ENCODE measurements around the gene TEX9.
"Not testable (repeated sequence)": the region's sequence is repeated elsewhere in the genome, so short reads cannot be mapped to it uniquely, and the experiment has no call there.

The TEX9 gene

DNA sequence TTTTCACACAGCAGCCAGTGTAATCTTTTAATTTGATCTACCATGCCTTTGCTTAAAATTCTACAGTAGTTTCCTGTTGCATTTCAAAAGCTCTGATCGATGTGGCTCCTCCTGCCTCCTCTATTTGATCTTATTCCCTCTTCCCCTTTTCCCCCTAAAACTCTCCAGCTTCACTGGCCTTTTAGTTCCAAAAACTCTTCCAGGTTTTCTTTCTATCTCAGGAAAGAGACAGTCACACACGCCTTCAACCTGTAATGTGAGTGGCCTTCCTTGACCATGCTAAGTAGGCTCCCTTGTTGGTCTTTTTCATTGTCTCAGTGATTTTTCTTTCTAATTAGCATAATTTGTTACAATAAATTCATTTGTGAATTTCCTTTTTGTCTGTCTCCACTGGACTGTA is 985 bp downstream of the TEX9 start:
- no peak for DNase-seq (ENCODE audit: low read depth)

DNA sequence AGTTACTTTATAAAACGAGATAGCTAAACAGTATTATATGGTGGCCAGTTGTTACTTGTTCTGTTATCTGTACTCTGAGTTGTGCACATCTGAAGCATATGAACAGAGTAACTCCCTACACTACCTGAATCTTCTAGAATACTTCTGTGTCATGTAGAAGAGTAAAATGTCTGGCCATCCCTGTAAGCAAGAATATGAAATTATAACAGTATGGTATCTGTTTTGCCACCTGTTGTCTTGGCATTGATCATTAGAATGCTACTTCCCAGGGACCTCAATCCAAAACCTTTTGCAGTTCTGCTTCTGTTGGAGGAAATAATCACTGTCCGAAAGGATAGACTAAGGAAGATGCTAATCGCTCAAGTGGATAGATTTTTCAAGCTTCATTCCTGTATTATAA is 1.9 kb downstream of the TEX9 start:
- no peak for DNase-seq (ENCODE audit: low read depth)

DNA sequence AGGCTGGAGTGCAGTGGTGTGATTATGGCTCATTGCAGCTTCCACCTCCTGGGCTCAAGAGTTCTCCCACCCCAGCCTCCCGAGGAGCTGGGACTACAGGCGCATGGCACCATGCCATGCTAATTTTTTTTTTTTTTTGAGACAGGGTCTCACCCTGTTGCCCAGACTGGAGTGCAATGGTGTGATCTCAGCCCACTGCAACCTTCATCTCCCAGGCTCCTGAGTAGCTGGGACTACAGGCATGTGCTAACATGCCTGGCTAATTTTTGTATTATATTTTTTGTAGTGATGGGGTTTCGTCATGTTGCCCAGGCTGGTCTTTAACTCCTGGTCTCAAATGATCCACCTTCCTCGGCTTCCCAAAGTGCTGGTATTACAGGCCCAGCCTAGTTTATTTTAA is 4.0 kb downstream of the TEX9 start:
- no peak for DNase-seq (ENCODE audit: low read depth)

DNA sequence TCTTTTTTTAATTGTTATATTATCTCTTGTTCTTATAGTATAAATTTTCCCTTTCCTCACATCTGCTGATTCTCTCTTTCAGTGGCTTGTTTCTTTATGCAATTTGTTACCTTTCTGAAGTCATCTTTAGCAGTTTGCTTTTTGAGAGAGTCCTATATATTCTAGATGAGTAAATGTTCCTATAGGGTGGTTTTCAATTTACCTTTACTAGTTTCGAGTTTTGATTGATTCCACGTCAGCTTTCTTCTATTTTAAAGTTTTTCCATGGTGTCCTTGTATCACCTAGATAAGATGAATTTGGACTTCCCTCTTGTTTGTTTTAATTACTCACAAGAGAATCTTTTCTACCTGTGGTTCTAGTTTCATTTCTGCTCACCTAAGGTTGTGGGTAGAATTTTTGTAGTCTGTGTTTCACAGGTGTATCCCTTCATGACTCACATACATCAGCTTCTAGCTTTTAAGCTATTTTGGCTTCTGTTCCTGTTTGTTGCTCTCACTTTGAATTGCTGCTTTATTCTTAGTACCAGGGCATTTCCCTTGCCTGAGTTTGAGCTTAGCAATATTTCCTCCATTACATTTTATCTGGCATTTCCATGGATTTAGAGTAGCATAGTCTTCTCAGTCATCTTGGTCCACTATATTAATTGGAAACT is 6.4 kb downstream of the TEX9 start:
- DNase-seq (ENCODE audit: low read depth): no peak

DNA sequence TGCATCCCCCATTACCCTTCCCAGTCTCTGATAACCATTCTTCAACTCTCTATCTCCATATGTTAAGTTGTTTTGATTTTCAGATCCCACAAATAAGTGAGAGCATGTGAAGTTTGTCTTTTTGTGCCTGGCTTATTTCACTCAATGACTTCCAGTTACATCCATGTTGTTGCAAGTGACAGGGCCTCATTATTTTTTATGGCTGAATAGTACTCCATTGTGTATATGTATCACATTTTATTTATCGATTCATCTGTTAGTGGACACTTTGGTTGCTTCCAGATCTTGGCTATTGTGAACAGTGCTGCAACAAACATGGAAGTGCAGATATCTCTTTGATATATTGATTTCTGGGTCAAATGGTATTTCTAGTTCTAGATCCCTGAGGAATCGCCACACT is 9.5 kb downstream of the TEX9 start:
- DNase-seq (ENCODE audit: low read depth): not testable (repeated sequence)

DNA sequence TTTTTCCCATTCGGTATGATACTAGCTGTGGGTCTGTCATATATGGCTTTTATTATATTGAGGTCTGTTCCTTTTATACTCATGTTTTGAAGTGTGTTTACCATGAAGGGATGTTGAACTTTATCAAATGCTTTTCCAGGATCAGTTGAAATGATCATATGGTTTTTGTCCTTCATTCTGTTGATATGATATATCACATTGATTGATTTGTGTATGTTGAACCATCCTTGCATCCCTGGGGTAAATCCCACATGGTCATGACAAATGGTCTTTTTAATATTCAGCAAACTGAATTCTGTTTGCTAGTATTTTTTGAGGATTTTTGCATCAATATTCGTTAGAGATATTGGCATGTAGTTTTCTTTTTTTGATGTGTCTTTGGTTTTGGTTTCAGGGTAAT is 12.6 kb downstream of the TEX9 start:
- DNase-seq (ENCODE audit: low read depth): not testable (repeated sequence)

DNA sequence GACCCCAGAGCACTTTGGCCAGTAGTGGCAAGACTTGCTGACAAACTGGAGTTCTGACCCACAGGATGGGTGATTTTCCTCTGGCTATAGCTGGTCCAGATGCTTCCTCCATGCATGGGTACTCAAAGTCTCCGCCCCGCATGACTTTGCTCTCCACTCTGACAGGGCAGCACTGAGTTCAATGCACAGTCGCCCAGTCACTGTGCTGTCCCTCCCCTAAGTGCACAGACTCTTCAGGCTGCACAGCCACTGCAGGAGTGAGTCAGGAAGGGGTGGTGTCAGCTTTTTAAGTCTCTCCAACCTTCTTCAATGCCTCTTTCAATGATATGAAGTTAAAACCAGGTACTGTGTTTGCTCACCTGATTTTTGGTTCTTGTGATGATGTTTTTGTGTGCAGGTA is 17.8 kb downstream of the TEX9 start:
- no peak for DNase-seq (ENCODE audit: low read depth)

DNA sequence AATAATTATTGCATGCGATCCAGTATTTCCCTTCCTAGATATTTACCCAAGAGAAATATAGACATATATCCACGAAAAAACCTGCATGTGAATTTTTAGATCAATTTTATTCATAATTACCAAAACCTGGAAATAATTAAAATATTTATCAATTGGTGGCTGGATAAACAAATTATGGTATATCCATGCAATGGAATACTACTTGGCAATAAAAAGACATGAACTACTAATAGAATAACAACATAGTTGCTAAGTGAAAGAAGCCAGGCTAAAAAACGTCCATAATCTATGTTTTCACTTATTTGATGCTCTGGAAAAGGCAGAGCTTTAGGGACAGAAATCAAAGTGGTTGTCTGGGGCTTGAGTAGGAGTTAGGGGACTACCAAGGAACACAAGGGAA is 20.7 kb downstream of the TEX9 start:
- DNase-seq (ENCODE audit: low read depth): no peak

DNA sequence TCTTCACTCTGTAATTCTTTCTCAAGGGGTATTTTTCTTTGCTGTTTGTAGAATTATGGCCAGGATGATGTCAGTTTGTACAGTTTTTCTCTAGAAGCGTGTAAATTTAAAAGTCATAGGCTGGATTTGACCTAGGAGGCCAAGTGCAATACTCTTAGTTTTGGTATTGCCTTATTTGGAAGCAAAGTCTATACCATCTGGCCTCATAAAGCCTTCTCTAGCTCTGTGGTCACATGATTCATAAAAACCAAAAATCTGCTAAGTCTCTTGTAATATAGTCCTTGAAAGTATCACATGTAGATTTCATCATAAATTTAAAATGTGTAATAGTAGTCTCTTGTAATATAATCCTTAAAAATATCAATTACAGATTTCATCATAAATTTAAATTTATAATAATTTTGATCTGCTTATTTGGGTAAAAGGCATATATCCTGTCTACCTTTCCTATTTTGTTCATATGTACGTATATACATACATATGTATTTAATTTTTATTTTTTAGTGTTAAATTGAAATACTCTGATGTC is 25.6 kb downstream of the TEX9 start:
- no peak for DNase-seq (ENCODE audit: low read depth)

DNA sequence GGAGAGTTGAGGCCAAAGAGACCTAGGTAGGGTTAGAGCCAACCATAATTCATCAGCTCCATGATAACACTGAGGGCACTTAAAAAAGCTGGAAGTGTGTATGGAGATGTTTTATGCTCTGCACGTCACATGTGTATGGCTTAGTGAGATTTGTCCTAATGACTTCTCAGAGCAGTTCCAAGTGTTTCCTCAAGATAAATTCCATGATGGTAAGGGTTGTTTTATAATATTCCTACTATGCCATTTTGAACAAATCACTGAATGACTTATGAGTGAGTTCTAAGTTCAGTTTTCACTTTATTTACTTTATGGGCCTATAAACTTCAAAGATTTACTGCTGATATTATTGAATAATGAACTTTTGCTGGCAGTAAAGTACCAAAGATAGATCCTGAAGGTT is 28.1 kb downstream of the TEX9 start:
- no peak for DNase-seq (ENCODE audit: low read depth)

DNA sequence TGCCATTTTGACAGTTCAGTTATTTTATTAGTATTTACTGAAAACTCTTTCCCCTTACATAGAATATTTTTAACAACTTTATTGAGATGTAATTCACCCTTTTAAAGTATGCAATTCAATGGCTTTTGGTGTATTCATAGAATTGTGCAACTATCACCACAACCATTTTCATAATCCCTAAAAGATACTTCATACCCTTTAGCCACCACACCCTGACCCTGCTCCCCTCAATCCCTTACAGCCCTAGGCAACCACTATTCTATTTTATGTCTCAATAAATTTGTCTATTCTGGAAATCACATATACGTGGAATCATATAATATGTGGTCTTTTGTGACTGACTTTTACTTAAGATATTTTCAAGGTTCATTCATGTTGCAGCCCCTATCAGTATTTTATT is 29.7 kb downstream of the TEX9 start:
- no peak for DNase-seq (ENCODE audit: low read depth)

DNA sequence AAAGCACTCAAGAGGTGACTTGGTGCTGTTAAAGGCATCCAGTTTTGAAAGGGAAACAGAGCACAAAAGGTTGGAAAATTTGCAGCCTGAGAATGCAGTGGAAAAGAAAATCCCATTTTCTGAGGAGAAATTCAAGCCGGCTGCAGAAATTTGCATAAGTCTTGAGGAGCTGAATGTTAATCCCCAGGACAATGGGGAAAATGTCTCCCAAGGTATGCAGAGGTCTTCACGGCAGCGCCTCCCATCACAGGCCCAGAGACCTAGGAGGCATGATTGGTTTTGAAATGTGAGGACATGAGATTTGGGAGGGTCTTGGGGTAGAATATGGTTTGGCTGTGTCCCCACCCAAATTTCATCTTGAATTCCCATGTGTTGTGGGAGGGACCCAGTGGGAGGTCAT is 32.1 kb downstream of the TEX9 start:
- not testable (repeated sequence) for DNase-seq (ENCODE audit: low read depth)

DNA sequence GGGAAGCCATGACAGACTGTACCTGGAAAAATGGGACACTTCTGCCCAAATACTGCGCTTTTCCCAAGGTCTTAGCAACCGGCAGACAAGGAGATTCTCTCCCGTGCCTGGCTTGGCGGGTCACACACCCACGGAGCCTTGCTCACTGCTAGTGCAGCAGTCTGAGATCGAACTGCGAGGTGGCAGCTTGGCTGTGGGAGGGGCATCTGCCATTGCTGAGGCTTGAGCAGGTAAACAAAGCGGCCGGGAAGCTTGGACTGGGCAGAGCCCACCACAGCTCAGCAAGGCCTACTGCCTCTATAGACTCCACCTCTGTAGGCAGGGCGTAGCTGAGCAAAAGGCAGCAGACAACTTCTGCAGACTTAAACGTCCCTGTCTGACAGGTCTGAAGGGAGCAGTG is 34.0 kb downstream of the TEX9 start:
- DNase-seq (ENCODE audit: low read depth): not testable (repeated sequence)

DNA sequence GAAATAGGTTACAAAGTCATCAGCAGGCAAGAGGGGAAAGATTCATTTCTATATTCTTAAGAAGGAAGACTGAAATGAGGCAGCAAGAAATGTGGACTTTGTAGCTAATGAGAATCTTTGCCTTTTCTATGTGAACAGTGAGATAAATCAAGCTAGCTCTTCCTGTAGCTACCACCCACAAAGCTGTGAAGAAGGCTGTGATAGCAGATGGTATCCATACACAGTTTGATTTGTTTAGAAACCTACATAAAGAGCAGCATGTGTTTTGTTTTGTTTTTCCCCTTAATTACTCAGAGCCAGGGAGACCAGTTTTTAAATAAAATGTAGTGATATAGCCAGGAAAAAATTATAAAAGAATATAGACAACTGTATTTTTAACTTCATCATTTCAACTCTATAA is 45.5 kb downstream of the TEX9 start:
- no peak for DNase-seq (ENCODE audit: low read depth)

DNA sequence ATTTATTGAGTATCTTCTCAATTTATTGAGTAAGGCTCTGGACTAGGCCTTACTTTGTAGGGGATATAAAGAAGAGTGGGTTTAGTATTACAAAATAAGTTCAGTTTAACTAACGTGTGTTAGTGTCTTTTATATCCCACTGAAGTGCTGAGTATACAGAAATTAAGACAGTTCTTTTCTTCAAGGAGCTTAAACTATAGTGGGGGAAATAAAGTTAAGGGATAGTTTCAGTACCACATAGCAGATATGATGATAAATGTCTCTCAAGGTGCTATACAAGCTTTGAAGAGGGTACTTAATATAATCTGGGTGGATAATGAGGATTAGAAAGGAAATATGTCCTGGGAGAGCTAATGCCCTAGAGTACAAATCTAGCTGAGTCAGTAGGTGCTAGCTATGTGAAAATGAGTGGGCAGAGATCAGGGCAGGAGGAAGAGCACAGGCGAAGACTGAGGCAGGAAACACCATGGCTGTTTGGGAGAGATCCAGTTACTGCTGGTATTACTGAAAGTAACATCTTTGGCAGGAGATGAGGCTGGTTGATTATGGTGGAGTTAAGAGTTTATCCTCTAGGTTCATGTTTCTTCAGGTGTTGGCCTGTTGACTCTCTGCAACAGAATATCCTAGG is 46.0 kb downstream of the TEX9 start:
- DNase-seq (ENCODE audit: low read depth): peak; percentile 4

DNA sequence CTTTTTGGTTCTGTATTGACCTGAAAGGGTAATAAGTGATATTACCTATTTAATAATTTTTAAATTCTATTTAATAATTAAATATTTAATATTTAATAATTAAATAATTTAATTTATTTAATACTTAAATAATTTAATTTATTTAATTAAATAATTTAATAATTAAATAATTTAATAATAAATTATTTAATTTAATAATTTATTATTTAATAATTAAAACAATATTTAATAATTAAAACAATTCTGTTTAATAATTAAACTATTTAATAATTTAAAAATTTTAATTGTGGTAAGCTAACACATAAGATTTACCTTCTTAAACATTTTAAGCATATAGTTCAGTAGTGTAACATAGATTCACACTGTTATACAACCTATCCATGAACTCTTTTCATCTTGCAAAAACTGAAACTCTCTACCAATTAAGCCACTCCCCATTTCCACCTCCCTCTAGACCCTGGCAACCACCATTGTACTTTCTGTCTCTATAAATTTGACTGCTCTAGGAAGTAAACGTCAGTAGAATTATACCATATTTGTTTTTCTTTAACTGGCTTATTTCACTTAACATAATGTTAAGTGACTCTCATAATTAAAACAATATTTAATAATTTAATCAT is 48.0 kb downstream of the TEX9 start:
- DNase-seq (ENCODE audit: low read depth): not testable (repeated sequence)

DNA sequence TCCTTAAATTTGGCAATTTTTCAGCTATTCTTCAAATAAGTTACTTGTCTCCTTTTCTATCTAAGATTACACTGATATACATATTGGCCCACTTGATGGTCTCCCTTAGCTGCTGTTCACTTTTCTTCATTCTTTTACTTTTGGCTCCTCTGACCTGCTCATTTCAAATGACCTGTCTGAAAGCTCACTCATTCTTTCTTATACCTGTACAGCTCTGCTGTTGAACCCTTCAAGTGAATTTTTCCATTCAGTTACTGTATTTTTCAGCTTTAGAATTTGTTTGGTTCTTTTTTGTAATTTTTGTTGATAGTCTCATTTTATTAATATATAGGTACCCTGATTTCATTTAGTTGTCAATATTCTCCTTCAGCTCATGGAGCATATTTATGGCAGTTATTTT is 60.0 kb downstream of the TEX9 start:
- DNase-seq (ENCODE audit: low read depth): no peak

DNA sequence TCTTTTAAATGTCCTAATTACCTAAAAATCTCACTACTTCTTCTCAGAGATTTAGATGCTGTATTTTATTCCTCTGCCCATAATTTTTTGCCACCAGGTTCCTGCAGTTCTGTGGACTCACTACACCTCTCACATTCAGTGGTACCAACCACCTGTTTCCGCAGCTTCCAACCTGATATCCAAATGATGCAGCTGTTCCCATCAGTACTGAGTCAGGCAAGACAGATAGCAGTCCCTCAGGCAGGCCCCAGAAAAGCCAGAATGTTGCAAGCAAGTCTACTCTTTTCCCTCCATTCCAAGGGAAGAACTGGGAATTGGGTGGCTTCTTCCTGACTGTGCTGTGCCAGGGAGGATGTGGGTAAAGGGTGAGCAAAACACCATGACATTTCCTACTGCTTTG is 60.8 kb downstream of the TEX9 start:
- no peak for DNase-seq (ENCODE audit: low read depth)

DNA sequence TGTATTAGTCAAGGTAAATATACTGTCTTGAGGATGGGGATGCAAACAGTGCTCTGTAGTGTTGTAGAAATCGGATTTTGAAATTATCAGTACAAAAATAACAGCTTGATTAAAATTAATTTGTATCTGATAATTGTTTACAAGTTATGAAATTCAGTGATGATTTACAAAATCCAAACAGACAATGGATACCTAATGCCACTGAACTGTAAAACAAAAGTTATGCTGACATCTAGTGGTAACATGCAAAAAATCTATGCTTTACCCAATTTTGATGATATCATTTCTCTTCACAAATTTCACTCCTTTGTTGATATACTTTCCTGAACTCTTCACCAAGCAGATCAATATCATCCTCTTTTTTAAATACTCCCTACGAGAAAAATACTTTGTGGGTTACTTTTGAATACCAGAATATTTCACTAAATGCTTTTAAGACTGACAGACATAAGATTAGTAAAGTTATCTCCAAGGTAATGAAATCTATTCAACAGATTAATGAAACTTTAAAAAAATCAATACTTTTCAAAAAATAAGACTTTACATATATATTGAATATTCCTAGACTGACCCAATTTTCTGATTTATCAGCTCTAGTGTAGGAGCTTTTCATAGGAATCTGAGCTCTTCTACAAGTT is 63.7 kb downstream of the TEX9 start:
- DNase-seq (ENCODE audit: low read depth): peak; percentile 4

DNA sequence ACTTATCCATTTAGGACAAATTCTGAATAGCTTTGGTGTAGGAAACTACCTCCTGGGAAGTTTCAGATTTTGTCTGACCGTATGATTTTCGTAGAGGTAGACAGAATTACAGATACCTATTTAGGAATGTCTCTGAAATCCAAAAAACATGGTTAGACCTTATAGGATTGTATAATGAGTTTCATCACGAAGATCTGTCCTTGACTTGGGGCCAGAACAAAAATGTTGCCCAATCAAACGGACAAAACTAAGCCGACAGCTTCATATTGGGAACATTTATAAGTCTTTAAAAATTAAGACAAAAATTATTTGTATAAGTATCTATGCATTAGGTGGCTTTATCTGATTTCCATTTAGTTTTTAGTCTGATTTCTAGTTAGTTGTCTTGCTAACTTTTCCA is 67.1 kb downstream of the TEX9 start:
- no peak for DNase-seq (ENCODE audit: low read depth)

DNA sequence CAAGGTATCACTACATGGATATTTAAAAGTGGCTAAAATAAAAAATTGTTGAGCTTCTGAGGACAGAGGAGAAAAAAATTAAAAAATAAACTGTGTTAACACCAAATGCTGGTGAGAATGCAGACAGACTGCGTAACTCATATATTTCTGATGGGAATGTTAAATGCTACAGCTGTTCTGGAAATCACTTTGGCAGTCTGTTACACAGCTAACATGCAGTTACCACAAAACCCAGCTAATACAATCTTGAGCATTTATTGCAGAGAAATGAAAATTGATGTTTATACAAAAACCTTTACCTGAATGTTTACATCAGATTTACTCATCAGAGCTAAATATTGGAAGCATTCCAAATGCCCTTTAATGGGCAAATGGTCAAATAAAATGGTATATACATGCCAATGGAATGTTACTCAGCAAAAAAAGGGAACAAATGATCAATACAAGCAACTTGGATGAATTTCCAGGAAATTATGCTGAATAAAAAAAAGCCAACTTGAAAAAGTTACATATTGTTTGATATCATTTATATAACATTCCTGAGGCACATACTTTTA is 75.1 kb downstream of the TEX9 start:
- DNase-seq (ENCODE audit: low read depth): no peak

DNA sequence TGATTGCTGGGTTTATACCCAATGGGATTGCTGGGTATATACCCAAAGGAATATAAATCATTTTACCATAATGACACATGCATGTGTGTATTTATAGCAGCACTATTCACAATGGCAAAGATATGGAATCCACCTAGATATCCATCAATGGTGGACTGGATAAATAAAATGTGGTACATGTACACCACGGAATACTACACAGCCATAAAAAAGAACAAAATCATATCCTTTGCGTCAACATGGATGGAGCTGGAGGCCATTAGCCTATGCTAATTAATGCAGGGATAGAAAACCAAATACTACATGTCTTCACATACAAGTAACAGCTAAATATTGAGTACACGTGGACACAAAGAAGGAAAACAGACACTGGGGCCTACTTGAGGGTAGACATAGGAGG is 77.1 kb downstream of the TEX9 start:
- no peak for DNase-seq (ENCODE audit: low read depth)

DNA sequence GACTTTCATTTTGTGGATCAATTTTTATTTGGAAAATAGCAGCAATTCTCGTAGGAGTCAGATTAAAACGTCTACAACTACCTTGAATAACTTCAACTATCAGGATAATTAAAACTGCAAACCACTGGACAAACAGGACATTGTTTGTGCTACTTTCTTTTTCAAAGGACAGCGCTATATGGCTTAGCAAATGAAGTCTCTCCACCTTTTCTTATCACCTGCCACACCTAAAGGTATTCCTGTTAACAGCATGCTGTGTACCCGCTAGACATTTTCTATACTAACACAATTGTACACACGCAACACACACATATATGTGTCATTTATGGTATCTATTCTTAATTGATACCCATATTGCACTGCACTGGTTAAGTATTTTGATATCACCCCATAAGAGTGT is 80.5 kb downstream of the TEX9 start:
- DNase-seq (ENCODE audit: low read depth): no peak
